ENCODE data around the gene FKBP7.
"Not testable (repeated sequence)": the region's sequence is repeated elsewhere in the genome, so short reads cannot be mapped to it uniquely, and the experiment has no call there.

Gene FKBP7

DNA sequence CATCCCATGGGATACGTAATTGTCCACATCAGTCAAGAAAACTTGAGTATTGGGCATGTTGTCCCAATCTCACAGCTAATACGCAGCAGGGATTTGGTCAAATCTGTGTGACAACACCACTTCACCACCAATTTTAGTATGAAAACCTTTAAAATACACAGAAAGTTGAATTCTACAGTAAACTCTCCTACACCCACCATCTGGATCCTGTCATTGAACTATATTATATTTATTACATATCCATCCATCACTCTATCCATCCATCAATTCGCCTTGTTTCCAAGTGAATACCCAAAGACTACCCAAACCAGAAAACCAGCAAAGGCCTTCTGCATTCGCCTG lies 846 bp upstream of the FKBP7 start:
- TF ChIP-seq, protein P1, sequence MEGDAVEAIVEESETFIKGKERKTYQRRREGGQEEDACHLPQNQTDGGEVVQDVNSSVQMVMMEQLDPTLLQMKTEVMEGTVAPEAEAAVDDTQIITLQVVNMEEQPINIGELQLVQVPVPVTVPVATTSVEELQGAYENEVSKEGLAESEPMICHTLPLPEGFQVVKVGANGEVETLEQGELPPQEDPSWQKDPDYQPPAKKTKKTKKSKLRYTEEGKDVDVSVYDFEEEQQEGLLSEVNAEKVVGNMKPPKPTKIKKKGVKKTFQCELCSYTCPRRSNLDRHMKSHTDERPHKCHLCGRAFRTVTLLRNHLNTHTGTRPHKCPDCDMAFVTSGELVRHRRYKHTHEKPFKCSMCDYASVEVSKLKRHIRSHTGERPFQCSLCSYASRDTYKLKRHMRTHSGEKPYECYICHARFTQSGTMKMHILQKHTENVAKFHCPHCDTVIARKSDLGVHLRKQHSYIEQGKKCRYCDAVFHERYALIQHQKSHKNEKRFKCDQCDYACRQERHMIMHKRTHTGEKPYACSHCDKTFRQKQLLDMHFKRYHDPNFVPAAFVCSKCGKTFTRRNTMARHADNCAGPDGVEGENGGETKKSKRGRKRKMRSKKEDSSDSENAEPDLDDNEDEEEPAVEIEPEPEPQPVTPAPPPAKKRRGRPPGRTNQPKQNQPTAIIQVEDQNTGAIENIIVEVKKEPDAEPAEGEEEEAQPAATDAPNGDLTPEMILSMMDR (IDR thresholded peaks at IDR 0.05; ENCODE audit: insufficient read depth, low read depth, low read length, missing control alignments): no peak
- DNase-seq (ENCODE audit: low read depth): no peak
- H3K4me3 ChIP-seq (ENCODE audit: low read length): peak overlapping the region; percentile 98

DNA sequence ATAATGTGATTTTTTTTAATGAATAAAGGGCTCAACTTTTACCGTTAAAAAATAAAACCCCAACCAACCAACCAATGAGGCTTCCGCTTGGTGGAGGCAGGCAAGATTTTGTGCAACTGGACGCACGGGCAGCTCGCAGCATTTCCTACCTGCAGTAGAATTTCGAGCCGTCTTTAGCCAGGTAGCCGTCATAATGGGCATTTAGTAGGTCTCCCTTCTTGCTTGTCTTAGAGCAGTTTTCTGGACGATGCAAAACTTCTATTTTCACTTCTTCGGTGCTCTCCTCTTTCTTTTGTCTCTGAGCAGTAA lies 316 bp downstream of the FKBP7 start:
- DNase-seq (ENCODE audit: low read depth): peak; percentile 15
- TF ChIP-seq, protein P1 (IDR thresholded peaks at IDR 0.05; ENCODE audit: insufficient read depth, low read depth, low read length, missing control alignments): no peak
- H3K4me3 ChIP-seq (ENCODE audit: low read length): peak overlapping the region; percentile 98

DNA sequence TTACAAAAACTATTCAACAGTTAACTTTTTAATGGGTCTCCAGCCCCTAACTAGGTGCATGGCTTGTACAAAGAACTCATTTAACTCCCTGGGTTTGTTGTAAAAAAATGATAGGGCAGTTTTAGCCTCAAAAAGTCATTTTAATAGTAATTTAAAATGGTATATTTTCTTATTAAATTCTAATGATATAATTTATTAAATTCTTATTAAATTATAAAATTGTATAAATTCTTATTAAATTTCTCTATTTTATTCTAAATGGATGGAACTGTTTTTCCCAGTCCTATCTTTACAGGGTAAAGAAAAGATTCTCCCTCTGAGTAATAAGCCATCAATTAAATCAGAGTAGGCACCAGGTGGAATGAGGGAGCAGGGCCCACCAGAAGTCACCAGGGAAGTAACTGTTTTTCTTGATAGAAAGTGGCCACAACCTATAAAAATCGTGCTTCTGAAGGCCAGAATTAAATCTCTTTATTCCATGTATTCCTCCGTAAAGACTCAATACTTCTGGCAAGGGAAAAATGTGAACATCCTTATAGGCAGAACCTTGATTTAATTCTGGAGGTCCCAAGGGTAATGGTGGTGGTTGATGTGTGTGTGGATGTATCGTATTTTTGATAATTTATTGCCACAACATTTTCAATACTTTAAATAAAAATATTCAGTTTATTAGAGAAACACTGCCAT lies 814 bp downstream of the FKBP7 start:
- DNase-seq (ENCODE audit: low read depth): no peak
- TF ChIP-seq, protein P1 (IDR thresholded peaks at IDR 0.05; ENCODE audit: insufficient read depth, low read depth, low read length, missing control alignments): no peak
- H3K4me3 ChIP-seq (ENCODE audit: low read length): peak overlapping the region; percentile 98

DNA sequence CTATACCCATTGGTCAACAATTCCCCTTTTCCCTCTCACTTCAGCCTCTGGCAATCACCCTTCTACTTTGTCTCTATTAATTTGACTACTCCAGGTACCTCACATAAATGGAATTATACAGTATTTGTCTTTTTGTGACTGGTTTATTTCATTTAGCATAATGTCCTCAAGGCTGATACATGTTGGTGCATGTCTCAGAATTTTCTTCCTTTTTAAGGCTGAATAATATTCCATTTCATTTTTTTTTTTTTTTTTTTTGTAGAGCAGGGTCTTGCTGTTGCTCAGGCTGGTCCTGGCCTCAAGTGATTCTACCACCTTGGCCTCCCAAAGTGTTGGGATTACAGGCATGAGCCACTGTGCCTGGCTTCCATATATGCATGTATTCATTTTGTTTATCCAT lies 1.9 kb downstream of the FKBP7 start:
- TF ChIP-seq, protein P1 (IDR thresholded peaks at IDR 0.05; ENCODE audit: insufficient read depth, low read depth, low read length, missing control alignments): no peak
- no peak overlapping the region for H3K4me3 ChIP-seq (ENCODE audit: low read length)
- DNase-seq (ENCODE audit: low read depth): no peak

DNA sequence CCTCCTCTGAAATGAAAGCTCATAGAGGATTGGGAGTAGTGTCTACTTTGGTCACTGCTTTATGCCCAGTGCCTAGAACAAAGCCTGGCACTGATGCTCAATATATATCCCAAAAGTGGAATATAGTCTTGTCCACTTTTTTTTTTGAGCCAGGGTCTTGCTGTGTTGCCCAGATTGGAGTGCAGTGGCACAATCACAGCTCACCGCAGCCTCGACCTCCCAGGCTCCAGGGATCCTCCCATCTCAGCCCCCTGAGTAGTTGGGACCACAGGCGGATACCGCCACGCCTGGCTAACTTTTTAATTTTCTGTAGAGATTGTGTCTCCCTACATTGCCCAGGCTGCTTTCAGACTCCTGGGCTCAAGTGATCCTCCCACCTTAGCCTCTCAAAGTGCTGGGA lies 3.8 kb downstream of the FKBP7 start:
- no peak for DNase-seq (ENCODE audit: low read depth)
- TF ChIP-seq, protein P1 (IDR thresholded peaks at IDR 0.05; ENCODE audit: insufficient read depth, low read depth, low read length, missing control alignments): no peak
- H3K4me3 ChIP-seq (ENCODE audit: low read length): no peak overlapping the region

DNA sequence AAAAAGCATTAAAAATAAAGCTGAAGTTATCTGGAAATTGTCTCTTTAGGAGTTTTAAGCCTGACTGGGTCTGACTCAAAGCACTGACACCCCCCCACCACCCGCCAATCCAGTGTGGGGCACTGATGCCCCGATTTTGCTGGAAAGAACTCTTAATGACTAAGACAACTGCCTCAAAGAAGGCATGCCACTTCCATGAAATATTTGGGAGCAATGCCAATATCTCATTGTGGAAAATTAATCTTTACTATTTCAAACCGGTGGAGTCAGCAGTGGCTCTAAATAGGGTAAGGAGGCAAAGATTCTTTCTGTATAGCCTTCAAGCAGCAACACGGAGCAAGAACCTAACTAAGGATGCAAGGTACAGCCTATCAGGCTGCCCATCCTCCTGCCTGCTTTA lies 4.5 kb downstream of the FKBP7 start:
- TF ChIP-seq, protein P1 (IDR thresholded peaks at IDR 0.05; ENCODE audit: insufficient read depth, low read depth, low read length, missing control alignments): no peak
- H3K4me3 ChIP-seq (ENCODE audit: low read length): no peak overlapping the region
- DNase-seq (ENCODE audit: low read depth): peak; percentile 14

DNA sequence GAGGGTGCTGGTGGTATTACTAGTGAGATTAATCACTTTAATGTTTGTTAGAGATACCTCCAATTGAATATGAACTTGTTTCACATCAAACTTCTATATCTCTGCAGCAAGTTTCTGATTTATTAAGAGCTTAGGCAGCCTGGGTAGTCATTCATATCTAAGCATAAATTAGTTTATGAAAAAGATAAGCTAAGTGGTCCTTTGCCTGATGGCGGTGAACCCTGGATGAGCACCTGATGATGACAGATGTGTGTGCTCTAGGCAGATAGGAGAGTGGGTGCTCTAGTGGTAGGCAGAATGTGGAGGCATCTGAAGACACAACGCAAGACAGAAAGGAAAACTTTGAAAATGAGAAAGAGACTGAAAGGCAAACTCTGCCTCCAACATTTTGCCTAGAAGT lies 5.0 kb downstream of the FKBP7 start:
- TF ChIP-seq, protein P1 (IDR thresholded peaks at IDR 0.05; ENCODE audit: insufficient read depth, low read depth, low read length, missing control alignments): no peak
- DNase-seq (ENCODE audit: low read depth): no peak
- no peak overlapping the region for H3K4me3 ChIP-seq (ENCODE audit: low read length)

DNA sequence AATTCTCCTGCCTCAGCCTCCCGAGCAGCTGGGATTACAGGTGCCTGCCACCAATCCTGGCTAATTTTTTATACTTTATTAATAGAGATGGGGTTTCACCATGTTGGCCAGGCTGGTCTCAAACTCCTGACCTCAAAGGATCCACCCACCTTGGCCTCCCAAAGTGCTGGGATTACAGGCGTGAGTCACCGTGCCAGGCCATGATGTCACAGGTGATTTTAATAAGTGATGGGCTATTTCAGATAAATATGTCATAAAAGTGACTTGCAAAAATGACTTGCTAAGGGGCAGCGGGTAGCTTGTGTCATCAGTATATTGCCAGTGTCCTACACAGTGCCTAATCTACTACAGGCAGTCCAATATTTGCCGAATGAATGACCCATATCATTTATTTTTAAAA lies 7.1 kb downstream of the FKBP7 start:
- DNase-seq (ENCODE audit: low read depth); H3K4me3 ChIP-seq (ENCODE audit: low read length): not testable (repeated sequence)
